HuH-7.5 (cell line): ENCODE measurements around the gene ROR1.
A peak's percentile ranks its signal among the peaks of the same experiment; 100 is the strongest.
"Not testable (repeated sequence)": the region's sequence is repeated elsewhere in the genome, so short reads cannot be mapped to it uniquely, and the experiment has no call there.

Experiments used
- DNase-seq: peaks from one replicate; pipeline ENCODE4 v3.0.0; 2011; ENCODE audit warnings: low spot score

The ROR1 gene

DNA sequence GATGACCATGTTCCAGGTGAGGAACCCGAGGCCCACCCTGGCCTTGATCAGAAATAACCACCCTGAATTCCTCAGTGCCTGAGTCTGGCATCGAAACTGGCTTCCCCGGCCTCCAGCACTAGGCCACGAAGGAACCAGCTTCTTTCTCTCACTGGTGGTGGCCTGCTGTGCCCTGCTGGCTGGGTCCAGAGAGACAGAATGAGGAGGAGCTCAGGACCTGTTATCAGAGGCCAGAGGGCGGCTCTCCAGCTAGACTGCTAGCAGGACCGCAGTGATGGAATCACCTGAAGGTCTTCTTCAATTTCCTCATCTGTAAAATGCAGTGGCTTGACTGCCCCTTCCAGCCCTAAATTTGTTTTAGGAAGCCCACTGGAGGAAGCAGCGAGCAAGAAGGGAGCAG is 20.5 kb downstream of the ROR1 start:
- no peak for DNase-seq

DNA sequence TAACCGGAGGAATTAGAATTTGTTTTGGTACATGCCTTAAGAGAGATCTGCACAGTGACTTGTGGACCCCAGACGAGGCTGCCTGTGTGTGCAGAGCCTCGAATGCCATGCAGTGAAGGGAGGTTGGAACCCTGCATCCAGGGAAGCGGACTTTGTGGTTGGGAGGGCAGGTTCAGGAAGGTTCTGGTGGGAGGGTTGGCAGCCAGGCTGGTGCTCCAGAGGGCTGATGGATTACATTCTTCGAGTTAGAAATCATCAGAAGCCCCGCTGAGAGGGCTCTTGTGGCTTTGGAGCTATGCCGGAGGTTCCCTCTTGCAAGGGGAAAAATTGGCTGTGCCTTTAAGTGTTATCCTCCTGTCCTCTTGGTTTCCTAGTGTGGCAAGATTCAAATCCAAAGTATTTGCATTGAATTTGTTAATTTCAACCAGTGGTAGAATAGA is 21.1 kb downstream of the ROR1 start:
- no peak for DNase-seq

DNA sequence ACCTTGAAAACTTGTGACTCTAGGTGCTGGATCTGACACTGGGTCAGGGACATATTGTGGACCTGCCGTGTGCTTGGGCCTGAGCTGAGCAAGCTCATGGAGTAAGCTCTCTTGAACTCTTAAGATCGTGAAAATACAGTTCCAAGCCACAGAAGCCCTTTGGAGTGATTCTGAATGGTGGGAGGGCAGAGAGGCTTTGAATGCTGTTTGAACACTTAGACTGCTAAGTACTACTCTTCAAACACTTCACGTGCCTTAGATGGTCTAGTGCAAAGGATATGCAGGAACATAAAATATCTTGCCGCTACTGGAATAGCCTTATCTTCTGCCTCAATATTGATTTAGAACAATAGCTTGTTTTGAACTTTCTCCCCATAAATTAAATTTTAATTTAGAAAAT is 21.6 kb downstream of the ROR1 start:
- DNase-seq = no peak

DNA sequence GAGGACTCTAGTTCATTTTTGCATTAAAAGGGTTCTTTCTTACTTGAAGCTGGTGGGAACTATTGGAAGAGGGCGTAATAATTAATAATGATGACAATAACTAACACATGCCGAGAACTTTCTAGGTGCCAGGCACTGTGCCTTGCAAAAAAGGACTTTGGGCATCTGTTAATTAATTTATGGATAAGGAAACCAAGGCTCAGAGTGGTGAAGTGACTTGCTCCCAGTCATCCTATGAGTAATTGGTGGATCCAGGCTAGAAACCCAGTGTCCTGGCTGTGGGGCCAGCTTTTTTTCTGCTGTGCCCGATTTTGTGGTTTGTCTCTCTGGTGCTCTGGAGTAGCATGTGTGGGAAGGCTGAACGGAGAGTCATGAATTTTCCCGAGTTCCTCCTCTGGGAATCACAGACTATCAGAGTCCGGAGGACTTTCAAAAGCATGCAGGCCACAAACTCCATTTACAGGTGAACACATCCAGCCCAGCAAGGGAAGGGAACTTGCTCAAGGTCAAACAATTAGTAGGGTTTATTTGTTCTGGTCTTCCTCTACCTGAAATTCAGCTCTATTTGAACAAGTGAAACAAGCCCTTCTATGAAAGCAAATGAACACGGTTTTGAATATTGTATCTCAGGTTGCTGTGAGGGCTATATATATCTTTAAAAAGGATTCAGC is 23.4 kb downstream of the ROR1 start:
- DNase-seq = no peak

DNA sequence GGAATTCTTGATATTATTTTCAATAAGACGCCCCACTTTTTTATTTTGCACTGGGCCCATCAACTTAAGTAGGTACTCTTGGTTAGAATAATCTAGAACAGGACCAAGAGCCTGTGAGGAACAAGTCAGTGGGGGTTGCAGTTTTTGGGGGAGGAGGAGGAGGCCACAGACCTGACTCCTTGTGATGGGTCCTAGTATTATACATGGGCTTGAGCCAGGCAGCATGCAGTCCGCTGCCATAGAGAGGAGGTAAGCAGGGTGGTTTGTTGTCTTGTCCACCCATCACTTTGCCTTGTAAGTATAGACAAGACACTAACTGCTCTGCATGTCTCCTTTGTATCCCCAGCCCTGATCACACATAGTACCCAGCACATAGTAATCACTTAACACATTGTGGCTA is 24.5 kb downstream of the ROR1 start:
- DNase-seq = no peak

DNA sequence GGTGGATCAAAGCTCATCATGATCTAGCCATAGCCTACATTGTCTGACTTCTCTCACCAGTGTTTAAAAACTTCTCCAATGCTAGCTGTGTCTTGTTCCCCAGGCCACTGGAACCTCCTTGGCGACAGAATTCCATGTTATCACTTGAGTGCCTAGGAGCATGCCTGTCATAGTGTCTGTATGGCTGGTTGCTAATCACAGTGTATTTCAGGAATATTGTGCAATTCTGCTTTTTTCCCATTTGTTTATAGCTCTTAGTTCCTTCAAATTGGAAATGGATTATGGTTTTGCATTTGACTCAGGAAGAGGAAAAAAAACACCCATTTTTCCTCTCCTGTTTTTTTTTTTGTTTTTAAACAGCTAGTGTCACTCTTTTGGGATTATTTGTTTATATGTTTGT is 25.5 kb downstream of the ROR1 start:
- no peak for DNase-seq

DNA sequence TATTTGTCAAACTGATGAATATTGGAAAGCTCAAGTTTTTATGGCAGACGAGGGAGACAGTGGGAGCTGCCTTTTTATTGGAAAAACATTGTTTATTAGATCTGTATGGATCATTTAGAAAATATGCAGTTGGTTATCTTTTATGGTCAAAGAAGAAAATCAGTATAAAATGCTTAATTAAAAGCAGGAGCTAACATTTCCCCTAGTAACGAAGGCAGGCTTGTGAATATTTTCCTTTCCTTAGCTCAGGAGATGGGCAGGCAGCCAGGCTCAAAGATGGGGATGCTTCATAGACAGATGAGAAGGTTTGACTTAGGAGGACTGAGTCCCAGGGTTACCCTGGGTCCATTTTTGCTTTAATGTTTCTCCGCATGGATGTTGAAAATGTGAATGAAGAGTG is 26.0 kb downstream of the ROR1 start:
- DNase-seq = no peak

DNA sequence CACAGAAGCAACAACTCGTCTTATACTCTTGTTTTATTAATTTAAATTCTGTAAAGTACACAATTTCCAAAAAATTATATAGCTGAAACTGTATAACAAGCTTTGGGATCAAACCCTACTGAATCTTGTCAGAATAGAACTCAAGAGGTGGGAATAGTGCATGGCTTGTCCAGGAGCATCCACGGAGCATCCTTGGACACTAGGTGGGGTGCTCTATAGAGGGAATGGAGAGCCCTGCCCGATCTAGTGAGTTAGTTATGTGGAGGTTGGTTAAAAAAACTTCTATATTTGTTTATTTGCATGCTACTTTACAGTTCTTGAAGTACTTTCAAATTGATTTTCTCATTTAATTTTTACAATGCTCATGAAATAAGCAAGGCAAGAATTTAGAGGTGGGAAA is 28.3 kb downstream of the ROR1 start:
- DNase-seq = no peak

DNA sequence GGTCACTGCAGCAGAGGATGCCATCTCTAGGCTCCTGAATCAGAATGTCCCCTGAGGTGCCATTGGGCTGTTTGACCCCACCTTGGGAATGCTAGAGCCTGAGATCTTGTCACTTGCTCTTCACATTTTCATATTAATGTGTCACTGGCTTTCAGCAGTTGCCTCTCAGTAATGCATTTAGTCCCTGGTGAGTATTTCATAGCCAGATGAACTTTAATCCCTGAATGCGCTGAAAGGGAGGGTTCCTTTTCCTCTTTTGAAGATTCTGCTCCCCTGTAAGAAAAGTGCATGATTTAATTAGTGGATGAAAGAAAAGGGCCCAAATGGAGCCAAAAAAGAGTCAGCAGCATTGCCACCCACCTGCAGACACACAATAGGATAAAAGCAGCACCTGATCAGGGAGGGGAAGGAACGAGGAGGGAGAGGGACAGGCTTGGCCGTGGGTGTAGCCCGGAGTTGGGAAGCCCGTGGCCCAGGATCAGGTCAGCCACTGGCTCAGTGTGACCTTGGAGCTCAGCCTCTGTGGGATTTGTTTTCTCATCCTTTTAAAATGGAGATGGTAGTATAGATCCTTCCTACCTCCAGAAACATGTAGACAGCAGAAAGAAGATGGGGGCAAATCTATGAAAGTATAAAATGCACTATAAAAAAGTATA is 31.1 kb downstream of the ROR1 start:
- no peak for DNase-seq

DNA sequence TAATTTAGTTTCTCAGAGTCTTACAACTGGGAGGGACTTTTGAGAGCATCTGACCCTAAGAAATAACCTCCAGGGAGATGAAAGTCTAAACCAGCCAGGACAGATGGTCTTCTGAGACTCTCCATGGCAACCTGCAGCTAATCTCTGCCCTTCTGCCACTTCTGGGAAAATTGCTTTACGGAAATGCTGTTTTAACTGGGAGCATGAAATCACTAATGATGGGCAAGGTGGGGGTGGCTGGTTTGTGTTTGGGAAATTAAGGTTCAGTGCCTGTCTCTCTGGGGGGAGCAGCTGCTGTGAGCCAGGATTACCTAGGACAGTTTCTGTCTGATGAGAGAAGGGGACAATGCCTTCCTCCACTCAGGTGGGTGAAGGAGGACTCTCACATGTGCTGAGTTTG is 33.2 kb downstream of the ROR1 start:
- no peak for DNase-seq

DNA sequence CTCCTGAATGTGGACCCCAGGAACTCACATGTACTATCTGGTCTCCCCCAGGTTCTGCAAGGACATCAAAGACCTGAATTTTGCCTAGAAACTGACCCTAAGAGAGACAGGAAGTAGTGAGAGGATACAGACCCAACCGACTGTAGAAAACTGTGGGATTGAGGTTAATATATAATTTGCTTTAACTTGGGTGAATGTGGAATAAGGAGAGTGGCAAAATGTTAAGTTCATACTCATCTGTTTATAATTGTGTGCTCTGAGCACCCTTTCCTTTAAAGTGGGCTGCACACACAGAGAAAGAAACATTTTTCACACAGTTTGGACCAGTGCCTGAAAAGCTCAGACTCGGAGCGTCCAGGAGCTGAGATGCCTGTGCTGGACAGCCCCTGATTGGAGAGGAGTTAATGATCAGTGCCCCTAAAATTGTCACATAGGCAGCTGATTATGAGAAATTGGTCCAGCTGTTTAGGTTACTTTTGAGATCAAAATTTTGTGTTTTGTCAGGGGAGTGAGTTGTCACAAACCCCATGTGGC is 37.2 kb downstream of the ROR1 start:
- DNase-seq = no peak

DNA sequence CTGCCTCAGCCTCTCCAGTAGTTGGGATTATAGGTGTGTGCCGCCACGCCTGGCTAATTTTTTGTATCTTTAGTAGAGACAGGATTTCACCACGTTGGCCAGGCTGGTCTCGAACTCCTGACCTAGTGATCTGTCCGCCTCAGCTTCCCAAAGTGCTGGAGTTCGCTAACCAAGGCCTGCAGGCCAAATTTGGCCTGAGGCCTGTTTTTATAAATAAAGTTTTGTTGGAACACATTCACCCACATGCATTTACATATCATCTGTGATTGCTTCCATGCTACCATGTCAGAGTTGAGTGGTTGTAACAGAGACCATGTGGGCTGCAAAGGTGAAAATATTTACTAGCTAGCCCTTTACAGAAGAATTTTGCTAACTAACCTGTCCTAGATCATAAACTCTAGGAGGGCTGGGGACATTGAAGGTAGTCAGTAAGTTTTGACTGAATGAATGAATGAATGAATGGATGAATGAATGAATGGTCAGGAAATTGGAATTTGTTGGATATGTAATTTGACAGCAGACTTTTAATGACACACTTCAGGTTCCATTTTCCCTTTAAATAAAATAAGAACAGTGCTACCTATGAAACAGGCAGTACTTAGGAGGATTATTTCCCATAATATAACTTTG is 38.4 kb downstream of the ROR1 start:
- DNase-seq = no peak

DNA sequence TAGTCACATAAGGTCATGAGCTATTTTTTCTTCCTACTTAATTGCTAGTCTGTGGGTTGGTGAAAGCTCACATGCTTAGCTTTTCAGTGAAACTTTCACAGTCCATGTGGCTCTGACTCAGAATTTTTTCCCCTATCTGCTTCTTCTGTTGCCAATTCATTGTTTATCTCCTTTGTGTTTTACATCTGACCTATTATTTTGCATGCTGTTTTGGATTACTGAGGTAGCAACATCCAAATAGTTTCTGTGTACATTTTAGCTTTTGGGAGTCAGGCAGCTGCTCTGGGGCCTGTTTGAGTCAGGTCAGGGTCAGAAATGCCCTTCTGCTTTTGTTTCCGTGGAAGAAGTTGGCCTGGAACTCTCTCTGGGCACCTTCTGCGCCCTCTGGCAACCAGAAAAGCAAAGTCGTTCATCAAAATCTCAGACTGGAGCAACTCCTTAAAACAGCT is 40.0 kb downstream of the ROR1 start:
- no peak for DNase-seq

DNA sequence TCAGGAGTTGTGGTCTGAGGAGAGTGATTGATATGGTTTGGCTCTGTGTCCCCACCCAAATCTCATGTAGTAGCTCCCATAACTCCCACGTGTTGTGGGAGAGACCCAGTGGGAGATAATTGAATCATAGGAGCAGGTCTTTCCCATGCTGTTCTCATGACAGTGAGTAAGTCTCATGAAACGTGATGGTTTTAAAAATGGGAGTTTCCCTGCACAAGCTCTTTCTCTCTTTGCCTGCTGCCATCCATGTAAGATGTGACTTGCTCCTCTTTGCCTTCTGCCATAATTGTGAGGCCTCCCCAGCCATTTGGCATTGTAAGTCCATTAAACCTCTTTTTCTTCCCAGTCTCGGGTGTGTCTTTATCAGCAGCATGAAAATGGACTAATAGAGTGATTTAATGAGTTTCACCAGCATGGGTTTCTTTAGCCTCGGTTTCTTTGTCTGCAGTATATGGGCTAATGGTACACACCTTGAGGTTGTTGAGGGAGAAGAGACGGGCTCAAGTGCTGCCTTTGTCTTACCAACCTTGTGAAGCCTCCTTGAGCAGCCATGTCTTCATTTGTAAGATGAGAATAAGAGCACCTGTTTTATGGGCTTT is 42.5 kb downstream of the ROR1 start:
- not testable (repeated sequence) for DNase-seq

DNA sequence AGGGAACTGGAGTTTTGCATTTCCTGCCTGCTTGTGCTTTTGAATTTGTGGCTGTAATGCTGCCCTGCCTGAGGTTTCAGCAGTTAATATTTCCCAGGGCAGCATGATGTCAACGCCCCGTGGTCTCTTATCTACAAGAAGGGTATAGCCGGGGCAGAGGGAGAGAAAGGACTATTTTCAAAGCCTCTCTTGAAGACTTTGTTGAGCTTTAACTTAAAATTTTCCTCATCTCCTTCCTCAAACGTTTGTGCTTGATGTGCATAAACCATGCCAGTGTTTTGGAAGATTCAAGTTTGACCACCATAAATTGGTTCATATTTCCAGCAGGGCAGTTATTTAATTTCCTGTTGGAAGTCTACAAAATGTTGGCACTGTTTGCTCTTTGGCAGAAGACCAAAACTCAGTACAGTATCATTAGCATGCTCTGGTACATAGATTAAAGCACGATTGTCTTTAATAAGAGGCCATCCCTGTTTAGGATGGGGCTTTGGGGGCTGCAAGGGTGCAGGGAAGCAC is 43.4 kb downstream of the ROR1 start:
- peak; percentile 8 for DNase-seq

DNA sequence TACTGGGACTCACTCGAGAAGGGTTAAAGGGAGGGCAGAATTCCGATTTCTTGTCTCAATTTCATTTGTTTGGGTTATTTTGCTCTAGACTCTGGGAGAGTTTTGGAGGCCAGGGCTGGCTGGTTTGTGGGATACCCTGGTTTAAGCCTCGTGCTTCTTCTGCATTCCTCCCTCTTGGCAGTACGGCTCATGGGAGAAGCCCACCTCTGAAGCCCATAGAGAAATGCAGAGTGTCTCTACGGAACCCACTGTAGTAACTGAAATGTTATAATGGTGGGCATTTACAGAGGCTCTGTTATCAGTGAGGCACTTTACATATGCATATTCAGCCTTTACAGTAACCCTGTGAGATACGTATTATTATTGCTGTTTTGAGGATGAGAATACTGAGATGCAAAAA is 43.9 kb downstream of the ROR1 start:
- DNase-seq = no peak

DNA sequence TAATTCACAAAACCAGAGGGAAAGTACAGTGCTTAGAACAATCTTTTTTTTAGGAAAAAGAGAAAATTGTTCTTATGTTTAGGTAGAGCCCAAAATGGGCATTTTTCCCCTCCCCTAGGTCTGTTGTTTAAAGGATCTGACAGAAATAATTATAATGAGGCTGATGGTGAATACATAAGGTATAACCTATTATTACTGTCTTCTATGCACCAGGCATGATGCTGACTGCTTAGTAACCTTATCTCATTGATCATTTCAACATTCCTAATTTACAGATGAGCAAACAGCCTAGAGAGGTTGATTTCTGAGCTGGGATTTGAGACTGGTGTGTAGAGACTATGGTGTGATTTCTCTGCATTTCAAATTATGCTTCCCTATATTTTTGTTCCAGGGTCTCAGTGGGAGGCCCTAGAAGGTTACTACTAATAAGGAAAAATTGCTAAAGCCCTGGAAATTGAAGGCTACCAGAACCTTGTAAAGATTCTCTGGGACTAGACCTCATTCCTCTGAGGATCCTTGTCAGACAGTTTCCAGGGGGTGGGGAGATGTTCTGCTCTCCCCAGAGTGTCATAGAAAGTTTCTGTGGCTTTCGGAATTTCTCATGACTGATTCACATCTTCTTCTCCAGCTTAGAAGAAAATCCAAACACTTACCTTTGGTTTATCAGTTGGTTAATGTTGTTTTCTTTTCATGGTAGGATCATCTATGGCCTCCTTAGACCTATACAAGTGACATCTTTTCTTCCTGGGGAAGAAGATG is 44.9 kb downstream of the ROR1 start:
- no peak for DNase-seq

DNA sequence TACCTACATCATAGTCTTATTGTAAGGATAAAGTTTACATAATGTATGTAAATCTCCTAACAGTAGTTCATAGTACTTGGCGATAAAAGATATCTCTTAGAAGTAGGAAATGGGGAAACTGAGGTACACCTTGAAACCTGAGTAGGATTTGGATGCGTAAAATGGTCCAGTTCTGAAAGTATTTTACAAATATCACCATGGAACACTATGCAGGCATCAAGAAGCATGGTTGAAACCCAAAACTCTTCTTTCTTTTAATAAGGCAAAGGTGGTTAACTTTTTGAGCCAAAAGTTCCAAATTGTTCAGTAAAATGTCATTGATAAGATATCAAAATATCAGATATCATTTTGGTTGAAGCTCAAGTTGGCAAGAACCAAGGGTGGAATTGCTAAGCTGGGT is 46.0 kb downstream of the ROR1 start:
- no peak for DNase-seq

DNA sequence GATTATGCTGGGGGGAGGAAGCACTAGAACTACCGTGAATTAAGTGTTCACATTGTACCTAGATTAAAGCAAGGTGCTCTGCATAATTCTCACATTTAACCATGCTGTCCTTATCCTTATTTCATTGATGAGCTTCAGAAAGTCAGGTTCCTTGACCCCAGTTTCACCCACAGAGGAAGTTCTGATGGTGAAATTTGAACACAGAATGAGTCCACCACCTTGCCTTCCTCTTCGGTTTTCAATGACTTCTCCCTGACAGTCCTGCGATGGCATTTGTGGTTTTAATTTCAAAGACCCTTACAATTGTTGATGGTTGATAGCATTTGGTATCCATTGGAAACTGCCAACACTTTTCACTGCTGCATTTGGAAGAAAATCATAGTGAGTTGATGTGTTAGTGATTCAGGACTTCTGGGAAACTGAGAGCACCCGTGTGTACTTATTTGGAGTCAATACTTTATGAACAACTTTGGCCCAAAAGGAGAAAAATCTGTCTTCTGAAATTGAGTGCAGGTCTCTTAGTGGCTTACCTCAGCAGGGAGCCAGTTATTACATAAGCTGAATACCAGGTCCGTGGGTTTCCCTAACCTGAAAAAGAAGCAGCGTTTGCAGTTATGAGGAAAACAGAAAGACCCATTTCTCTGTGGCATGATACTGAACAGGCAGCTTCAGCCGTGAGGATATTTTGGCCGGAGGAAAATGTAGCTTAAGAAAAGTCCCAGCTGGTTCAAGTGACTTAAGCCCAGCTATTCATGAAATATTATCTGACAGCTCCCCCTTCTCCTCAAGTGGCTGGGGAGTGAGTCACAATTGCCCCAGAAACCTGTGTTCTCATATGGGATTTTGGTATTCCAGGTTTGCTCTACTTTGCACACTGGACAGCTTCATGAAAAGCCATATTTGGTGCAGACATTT is 47.5 kb downstream of the ROR1 start:
- DNase-seq = no peak

DNA sequence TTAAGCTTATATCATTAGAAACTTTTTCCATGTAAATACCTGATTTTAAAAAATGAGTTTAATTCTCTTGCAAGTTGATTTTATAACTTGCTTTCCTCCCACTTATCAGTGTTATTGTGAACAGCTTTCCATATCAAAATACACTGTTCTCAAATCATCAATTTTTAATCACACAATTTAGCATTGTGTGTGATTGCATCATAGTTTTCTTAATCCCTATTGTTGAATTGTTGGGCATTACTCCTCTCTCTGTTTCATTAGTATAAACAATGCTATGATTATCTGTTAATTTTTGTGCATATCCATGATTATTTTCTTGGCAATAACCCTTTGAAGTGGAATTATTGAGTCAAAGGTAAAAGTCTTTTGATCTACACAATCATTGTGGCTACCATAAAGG is 48.7 kb downstream of the ROR1 start:
- no peak for DNase-seq

DNA sequence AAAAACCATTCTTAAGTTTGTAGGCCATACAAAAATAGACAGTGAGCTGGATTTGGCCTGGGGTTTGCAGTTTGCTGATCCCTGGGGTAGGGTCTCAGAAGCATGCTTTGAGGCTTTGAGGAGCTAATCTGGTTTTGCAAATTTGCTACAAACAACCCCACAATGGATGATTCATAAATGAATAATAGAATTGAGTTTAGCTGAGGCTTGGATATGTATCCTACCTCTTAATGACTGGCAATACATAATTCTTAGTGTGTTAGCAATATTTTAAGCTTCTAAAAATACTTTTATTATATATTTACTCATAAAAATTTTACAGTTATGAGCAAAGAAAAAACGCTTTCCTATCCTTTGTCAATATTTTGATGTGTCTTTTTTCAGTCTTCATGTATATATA is 50.6 kb downstream of the ROR1 start:
- DNase-seq = no peak
